Hair follicular keratinocyte (primary cell): Measurements from ENCODE around the gene TRIM29. TPM values are rescaled to one million over a fixed set of nuclear protein-coding genes. Genes with fewer than 3 reads are reported as not detected.

Experiments
- total RNA-seq: library from RNA; depleted of rRNA; stranded (reverse); fragments of >200 nt; gene quantifications from 2 replicates; pipeline ENCODE4 v1.2.3, GENCODE V29; 2015

TRIM29 gene, protein sequence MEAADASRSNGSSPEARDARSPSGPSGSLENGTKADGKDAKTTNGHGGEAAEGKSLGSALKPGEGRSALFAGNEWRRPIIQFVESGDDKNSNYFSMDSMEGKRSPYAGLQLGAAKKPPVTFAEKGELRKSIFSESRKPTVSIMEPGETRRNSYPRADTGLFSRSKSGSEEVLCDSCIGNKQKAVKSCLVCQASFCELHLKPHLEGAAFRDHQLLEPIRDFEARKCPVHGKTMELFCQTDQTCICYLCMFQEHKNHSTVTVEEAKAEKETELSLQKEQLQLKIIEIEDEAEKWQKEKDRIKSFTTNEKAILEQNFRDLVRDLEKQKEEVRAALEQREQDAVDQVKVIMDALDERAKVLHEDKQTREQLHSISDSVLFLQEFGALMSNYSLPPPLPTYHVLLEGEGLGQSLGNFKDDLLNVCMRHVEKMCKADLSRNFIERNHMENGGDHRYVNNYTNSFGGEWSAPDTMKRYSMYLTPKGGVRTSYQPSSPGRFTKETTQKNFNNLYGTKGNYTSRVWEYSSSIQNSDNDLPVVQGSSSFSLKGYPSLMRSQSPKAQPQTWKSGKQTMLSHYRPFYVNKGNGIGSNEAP
- total RNA-seq: 178 and 186 TPM in 2 replicates

DNA sequence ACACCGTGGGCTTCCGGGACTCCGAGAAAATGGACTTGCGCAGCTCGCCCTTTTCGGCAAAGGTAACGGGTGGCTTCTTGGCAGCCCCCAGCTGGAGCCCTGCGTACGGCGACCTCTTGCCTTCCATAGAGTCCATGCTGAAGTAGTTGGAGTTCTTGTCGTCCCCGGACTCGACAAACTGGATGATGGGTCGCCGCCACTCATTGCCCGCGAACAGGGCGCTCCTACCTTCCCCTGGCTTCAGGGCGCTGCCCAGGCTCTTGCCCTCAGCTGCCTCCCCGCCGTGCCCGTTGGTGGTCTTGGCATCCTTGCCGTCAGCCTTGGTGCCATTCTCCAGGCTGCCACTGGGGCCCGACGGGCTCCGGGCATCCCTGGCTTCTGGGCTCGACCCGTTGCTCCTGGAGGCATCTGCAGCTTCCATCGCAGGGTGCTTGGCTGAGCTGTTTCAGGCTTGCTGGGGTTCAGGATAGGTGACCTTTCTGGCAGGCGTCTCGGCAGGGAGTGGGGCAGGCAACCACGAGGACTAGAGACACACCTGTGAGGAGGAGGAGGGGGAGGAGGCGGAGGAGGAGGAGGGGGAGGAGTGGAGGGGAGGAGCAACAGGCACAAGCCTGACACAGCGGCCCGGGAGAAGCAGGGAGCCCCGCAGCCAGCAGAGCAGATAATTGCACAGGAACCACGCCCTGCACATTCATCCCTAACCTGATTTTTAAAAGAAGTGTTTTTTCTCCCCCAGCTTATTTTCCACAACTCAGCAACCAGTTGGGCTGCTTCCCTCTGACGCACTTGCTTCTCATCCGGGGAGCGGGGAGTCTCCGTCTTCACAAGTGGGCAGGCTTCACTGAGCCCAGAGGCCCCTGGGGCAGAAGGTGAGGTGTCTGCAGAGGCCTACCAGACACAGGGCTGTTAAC is at the start of gene TRIM29:
Gene TRIM29, minus strand, starts transcription at position 503 of the 911 bp plus-strand sequence. Its CDS starts 82 bp downstream, at position 421.

Other genes with a start within 250 kb of the TRIM29 start
- gene OAF, start 72.9 kb upstream of the TRIM29 start, total RNA-seq: 26.6 and 33.2 TPM in 2 replicates
- 0.08 TPM in 1 of 2 replicates, not detected in the other for gene POU2F3, start 102.0 kb upstream of the TRIM29 start, total RNA-seq
- 0.94 and 3.3 TPM in 2 replicates for gene TLCD5, start 187.2 kb upstream of the TRIM29 start, total RNA-seq
- gene ARHGEF12, start 198.3 kb upstream of the TRIM29 start, total RNA-seq: 20.6 and 27.8 TPM in 2 replicates